SKM-1 treated with dmso at 0.1 percent for 144 hours (cell line): ENCODE data around the gene CASP2.

ENCODE experiments used
- DNase-seq: peaks from one replicate; lab custom pipeline; 2025; ENCODE audit not compliant: unreplicated experiment; lab: John Stamatoyannopoulos, UW

CASP2 gene

GRCh38 chr7:143287935-143288826 is at the start of gene CASP2:
TSS of gene CASP2 (plus strand) at chr7:143288351. CDS start at chr7:143288456, 105 bp downstream.
- DNase-seq: peak; percentile 92

- DNase-seq: peak; percentile 96
Measured at GRCh38 chr7:143239813-143240212, 48.3 kb upstream of the CASP2 start.

- peak; percentile 85 for DNase-seq
Measured at GRCh38 chr7:143240291-143241168, 47.6 kb upstream of the CASP2 start.

- no peak for DNase-seq
Measured at GRCh38 chr7:143242306-143242705, 45.8 kb upstream of the CASP2 start.

GRCh38 chr7:143243111-143243510 is 45.0 kb upstream of the CASP2 start:
- DNase-seq: no peak

- DNase-seq: no peak
Measured at GRCh38 chr7:143243614-143244013, 44.5 kb upstream of the CASP2 start.

- no peak for DNase-seq
Measured at GRCh38 chr7:143244321-143244720, 43.8 kb upstream of the CASP2 start.

GRCh38 chr7:143245123-143245522 is 43.0 kb upstream of the CASP2 start:
- no peak for DNase-seq

- no peak for DNase-seq
Measured at GRCh38 chr7:143247372-143247771, 40.8 kb upstream of the CASP2 start.

GRCh38 chr7:143248761-143249354 is 39.3 kb upstream of the CASP2 start:
- no peak for DNase-seq

GRCh38 chr7:143250199-143250598 is 38.0 kb upstream of the CASP2 start:
- no peak for DNase-seq

- DNase-seq: no peak
Measured at GRCh38 chr7:143250822-143251221, 37.3 kb upstream of the CASP2 start.

- DNase-seq: no peak
Measured at GRCh38 chr7:143252006-143252405, 36.1 kb upstream of the CASP2 start.

GRCh38 chr7:143255564-143255963 is 32.6 kb upstream of the CASP2 start:
- no peak for DNase-seq

- no peak for DNase-seq
Measured at GRCh38 chr7:143256325-143256724, 31.8 kb upstream of the CASP2 start.

GRCh38 chr7:143256932-143257331 is 31.2 kb upstream of the CASP2 start:
- DNase-seq: no peak

- no peak for DNase-seq
Measured at GRCh38 chr7:143257501-143257900, 30.6 kb upstream of the CASP2 start.

- no peak for DNase-seq
Measured at GRCh38 chr7:143258831-143259230, 29.3 kb upstream of the CASP2 start.

- DNase-seq: no peak
Measured at GRCh38 chr7:143259765-143260164, 28.4 kb upstream of the CASP2 start.

- no peak for DNase-seq
Measured at GRCh38 chr7:143261901-143262300, 26.2 kb upstream of the CASP2 start.
